ENCODE measurements around the gene MOCS2. TPM values are rescaled to one million over a fixed set of nuclear protein-coding genes. Genes with fewer than 3 reads are reported as not detected.

MOCS2 gene, protein sequence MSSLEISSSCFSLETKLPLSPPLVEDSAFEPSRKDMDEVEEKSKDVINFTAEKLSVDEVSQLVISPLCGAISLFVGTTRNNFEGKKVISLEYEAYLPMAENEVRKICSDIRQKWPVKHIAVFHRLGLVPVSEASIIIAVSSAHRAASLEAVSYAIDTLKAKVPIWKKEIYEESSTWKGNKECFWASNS
- total RNA-seq (2013): 13.1 TPM
- polyA plus RNA-seq (10 to 100 TPM in 2 of 3 donors, 1 to 10 TPM in 1; 4.4 to 20.5 (median 18.4) TPM), polyA minus RNA-seq (2.5 and 3.7 TPM in 2 replicates), total RNA-seq (2.6 to 13.2 (median 10.2) reads per million in 11 experiments)

GRCh38 chr5:53109443-53110127, at the start of gene MOCS2:
Gene MOCS2, minus strand, starts transcription at chr5:53109757. Its CDS starts 2,583 bp downstream, at chr5:53107174.
- peaks cover 0 to 2% (median 0%) of the 10 kb centered on the region in 3 donors for H3K27me3 Mint-ChIP-seq (ENCODE audit: low read depth in 3 of 3)
- intact Hi-C loops (cut with micrococcal nuclease): no loop called here
- Histone ChIP-seq H3K9me3 (replicated peaks in 1 of 2; ENCODE audit: control insufficient read depth in 1 of 2, insufficient read depth in 1 of 2, low read length in 2 of 2) (no peaks in the 10 kb centered on the region), H3K4me3 (replicated peaks in 1 of 3; ENCODE audit: low read depth in 2 of 3, low read length in 3 of 3) (peak within 1 kb of the TSS; percentile 79 to 86 (median 84)), H4K20me1 (ENCODE audit: insufficient read depth, low read length) (no peaks in the 10 kb centered on the region), H3K79me2 (ENCODE audit: insufficient read depth, low read length) (no peaks in the 10 kb centered on the region), H3K36me3 (replicated peaks in 1 of 2; ENCODE audit: control insufficient read depth in 1 of 2, insufficient read depth in 2 of 2, low read length in 2 of 2) (peaks cover 0 to 3% of the 10 kb centered on the region in 2 donors), H3K27ac (ENCODE audit: low read depth in 1 of 2, low read length in 2 of 2) (peak within 1 kb of the TSS; percentile 19 to 20), H3K27me3 (ENCODE audit: control insufficient read depth in 2 of 2, insufficient read depth in 2 of 2, low read length in 2 of 2) (no peaks in the 10 kb centered on the region), H3K9ac (ENCODE audit: insufficient read depth, low read length, poor library complexity, severe bottlenecking) (peak within 1 kb of the TSS; percentile 63), H3K4me2 (replicated peaks; ENCODE audit: extremely low read depth, low read length, poor library complexity, severe bottlenecking) (peak within 1 kb of the TSS; percentile 87), H2AFZ (ENCODE audit: insufficient read depth, low read depth, low read length, poor library complexity, severe bottlenecking) (peak within 1 kb of the TSS; percentile 93), H3K4me1 (ENCODE audit: control insufficient read depth in 1 of 2, insufficient read depth in 2 of 2, low read length in 2 of 2) (peaks cover 10 to 15% of the 10 kb centered on the region in 2 donors)
- peaks cover 8 to 11% of the 10 kb centered on the region in 2 donors for H3K36me3 Mint-ChIP-seq
- peak; percentile 84 to 91 (median 85) for DNase-seq
- peaks cover 16% of the 10 kb centered on the region for H3K4me1 Mint-ChIP-seq
- no peak for TF ChIP-seq CTCF (IDR thresholded peaks at IDR 0.05)
- peak within 1 kb of the TSS; percentile 90 to 95 for H3K4me3 Mint-ChIP-seq
- WGBS (ENCODE audit: insufficient coverage): under 1% methylated on average over 52 of the region's 54 CpGs
- H3K27ac Mint-ChIP-seq: peak within 1 kb of the TSS; percentile 50 to 80 (median 69)
- peaks cover 0 to 10% (median 3%) of the 10 kb centered on the region in 7 donors for H3K9me3 Mint-ChIP-seq

- H4K20me1 ChIP-seq (ENCODE audit: insufficient read depth, low read length): no peaks in the 10 kb centered on the region
- H2AFZ ChIP-seq (ENCODE audit: insufficient read depth, low read depth, low read length, poor library complexity, severe bottlenecking): no peak overlapping the region
- no peak overlapping the region for H3K4me3 ChIP-seq (replicated peaks in 1 of 3; ENCODE audit: low read depth in 2 of 3, low read length in 3 of 3)
- no peaks in the 10 kb centered on the region for H3K27me3 Mint-ChIP-seq (ENCODE audit: low read depth in 3 of 3)
- no peak overlapping the region for H3K4me2 ChIP-seq (replicated peaks; ENCODE audit: extremely low read depth, low read length, poor library complexity, severe bottlenecking)
- H3K4me1 ChIP-seq (ENCODE audit: control insufficient read depth in 1 of 2, insufficient read depth in 2 of 2, low read length in 2 of 2): no peaks in the 10 kb centered on the region
- no peaks in the 10 kb centered on the region for H3K36me3 ChIP-seq (replicated peaks in 1 of 2; ENCODE audit: control insufficient read depth in 1 of 2, insufficient read depth in 2 of 2, low read length in 2 of 2)
- intact Hi-C loops (cut with micrococcal nuclease): no loop called here
- no peak overlapping the region for H3K27ac ChIP-seq (ENCODE audit: low read depth in 1 of 2, low read length in 2 of 2)
- H3K36me3 Mint-ChIP-seq: no peaks in the 10 kb centered on the region
- no peak overlapping the region for H3K27ac Mint-ChIP-seq
- DNase-seq: no peak
- no peaks in the 10 kb centered on the region for H3K27me3 ChIP-seq (ENCODE audit: control insufficient read depth in 2 of 2, insufficient read depth in 2 of 2, low read length in 2 of 2)
- no peaks in the 10 kb centered on the region for H3K4me1 Mint-ChIP-seq
- no peak overlapping the region for H3K9ac ChIP-seq (ENCODE audit: insufficient read depth, low read length, poor library complexity, severe bottlenecking)
- H3K9me3 Mint-ChIP-seq: peaks cover 0 to 7% (median 0%) of the 10 kb centered on the region in 7 donors
- 100% methylated on average over 1 of the region's 3 CpGs for WGBS (ENCODE audit: insufficient coverage)
- TF ChIP-seq CTCF (IDR thresholded peaks at IDR 0.05): no peak
- no peak overlapping the region for H3K4me3 Mint-ChIP-seq
- H3K9me3 ChIP-seq (replicated peaks in 1 of 2; ENCODE audit: control insufficient read depth in 1 of 2, insufficient read depth in 1 of 2, low read length in 2 of 2): no peaks in the 10 kb centered on the region
- H3K79me2 ChIP-seq (ENCODE audit: insufficient read depth, low read length): no peaks in the 10 kb centered on the region
These were observed 42.3 kb upstream of the MOCS2 start for GRCh38 chr5:53151713-53152458.
